K562 (cell line): ENCODE data around the gene CCNL2. TPM values are rescaled to one million over a fixed set of nuclear protein-coding genes. Genes with fewer than 3 reads are reported as not detected.

ENCODE experiments used
- ATAC-seq: fragments of 200-7000 bp; cut with Tn5 transposase; 3 replicates; pipeline ENCODE4 v1.9.1; 2020; ENCODE audit warnings: moderate library complexity
- BruUV-seq: library from RNA; stranded (reverse); fragments of 400-500 nt; replicated peaks from 2 replicates; lab custom pipeline; 2021; lab: Mats Ljungman, UMichigan
- CTCF ChIA-PET: fragments of 300-600 bp; formaldehyde crosslinking; extraction: SDS; loops from one replicate; lab custom pipeline; 2021; ENCODE audit warnings: low intra/inter-chr PET ratio; lab: Yijun Ruan, JAX
- POLR2A ChIA-PET: fragments of 300-600, 350-650 bp; sonication (Branson Sonifier 250); formaldehyde crosslinking; extraction: SDS; loops from one replicate; lab custom pipeline; 2021; ENCODE audit warnings: antibody characterized with exemption, inconsistent platforms; lab: Yijun Ruan, JAX
- DNase-seq, 4 experiments: peaks; one replicate each; pipeline versions ENCODE4 v3.0.0 to v3.0.0-alpha.2; 2011 to 2018; ENCODE audit warnings: low spot score in 3 of 4, mixed read lengths in 3 of 4; ENCODE audit errors: extremely low read depth in 1 of 4
- FAIRE-seq: peaks from 2 replicates; lab custom pipeline; 2011; peaks lifted over from hg19 to GRCh38; lab: Jason Lieb, UNC
- H2AFZ ChIP-seq: 2 replicates; pipeline ENCODE4 v1.6.0; 2011; ENCODE audit warnings: low read depth, low read length, control low read depth, inconsistent platforms
- H3K27ac ChIP-seq: fragments of 200-600 bp; 3 replicates; pipeline ENCODE4 v1.8.0; 2011; ENCODE audit warnings: low read depth, mild to moderate bottlenecking, control low read depth, inconsistent platforms, low read length, moderate library complexity, mixed read lengths; ENCODE audit errors: extremely low read depth
- H3K27me3 ChIP-seq, 2 experiments: fragments of 300-600 bp in 1 of 2; 2 replicates in 1 of 2; 3 replicates in 1 of 2; pipeline versions ENCODE4 v1.6.0 to v1.8.0; 2011; ENCODE audit warnings: inconsistent platforms in 2 of 2, low read length in 2 of 2, mild to moderate bottlenecking in 1 of 2, mixed read lengths in 1 of 2, moderate library complexity in 1 of 2; ENCODE audit not compliant: control insufficient read depth in 2 of 2, insufficient read depth in 2 of 2
- H3K36me3 ChIP-seq: fragments of 300-600 bp; 3 replicates; pipeline ENCODE4 v1.8.0; 2011; ENCODE audit warnings: mild to moderate bottlenecking, low read length, inconsistent platforms; ENCODE audit not compliant: control insufficient read depth, insufficient read depth
- H3K4me1 ChIP-seq, 2 experiments: fragments of 200-600 bp in 1 of 2; replicated peaks in 1 of 2; 2 replicates in 1 of 2; 3 replicates in 1 of 2; pipeline versions ENCODE4 v1.5.1 to v1.8.0; 2011; ENCODE audit warnings: inconsistent platforms in 2 of 2, low read length in 2 of 2, mild to moderate bottlenecking in 1 of 2, mixed read lengths in 1 of 2, moderate library complexity in 1 of 2; ENCODE audit not compliant: control insufficient read depth in 2 of 2, insufficient read depth in 2 of 2
- H3K4me2 ChIP-seq: 2 replicates; pipeline ENCODE4 v1.6.1; 2011; ENCODE audit warnings: low read length, control low read depth, inconsistent platforms, mixed read lengths; ENCODE audit not compliant: insufficient read depth
- H3K4me3 ChIP-seq: fragments of 200-600 bp; sonication (generic), shearing (Covaris generic); 2 replicates; pipeline ENCODE4 v1.5.1; 2016; ENCODE audit warnings: control low read depth, inconsistent platforms
- H3K79me2 ChIP-seq: fragments of 200-600 bp; 3 replicates; pipeline ENCODE4 v1.8.0; 2011; ENCODE audit warnings: low read length, inconsistent platforms; ENCODE audit not compliant: control insufficient read depth, insufficient read depth
- H3K9ac ChIP-seq, 2 experiments: 2 replicates each; pipeline versions ENCODE4 v1.6.0 to v1.6.1; 2011; ENCODE audit warnings: low read depth in 2 of 2, low read length in 2 of 2, control low read depth in 1 of 2, inconsistent platforms in 1 of 2, mild to moderate bottlenecking in 1 of 2, mixed read lengths in 1 of 2; ENCODE audit not compliant: insufficient read depth in 1 of 2
- H3K9me1 ChIP-seq: one replicate; pipeline ENCODE4 v1.6.0; 2011; ENCODE audit warnings: inconsistent platforms, mild to moderate bottlenecking, low read length, moderate library complexity; ENCODE audit not compliant: control insufficient read depth, insufficient read depth
- H3K9me3 ChIP-seq: replicated peaks from 2 replicates; pipeline ENCODE4 v1.5.1; 2011; ENCODE audit warnings: low read depth, low read length, inconsistent platforms; ENCODE audit not compliant: control insufficient read depth, insufficient read depth
- H4K20me1 ChIP-seq: replicated peaks from 2 replicates; pipeline ENCODE4 v1.6.1; 2011; ENCODE audit warnings: low read length, inconsistent platforms, mixed read lengths; ENCODE audit not compliant: control insufficient read depth, insufficient read depth
- ADNP ChIP-seq: fragments of 200-800 bp; sonication (Bioruptor generic); IDR thresholded peaks from 2 replicates; pipeline ENCODE4 v1.6.1; 2016; ENCODE audit warnings: missing genetic modification characterization, missing compliant biosample characterization
- BRD9 ChIP-seq: fragments of 450-650 bp; IDR thresholded peaks from 2 replicates; pipeline ENCODE4 v1.6.1; 2018; ENCODE audit warnings: low read depth; ENCODE audit not compliant: partially characterized antibody
- CEBPG ChIP-seq, 3 experiments: fragments of 200-800 bp in 1 of 3; sonication (Bioruptor generic) in 1 of 3; sonication (generic) in 1 of 3; formaldehyde crosslinking in 1 of 3; IDR thresholded peaks in 2 of 3; conservative IDR thresholded peaks in 1 of 3; 2 replicates each; pipeline versions ENCODE4 v1.6.1 to v1.8.0; 2016 to 2022; ENCODE audit warnings: missing compliant biosample characterization in 2 of 3, missing genetic modification characterization in 2 of 3, mild to moderate bottlenecking in 1 of 3, missing genetic modification reagents in 1 of 3
- E2F3 ChIP-seq: fragments of 250-450 bp; sonication (Bioruptor Pico); IDR thresholded peaks from 2 replicates; pipeline ENCODE4 v1.4.0; 2020; ENCODE audit warnings: mild to moderate bottlenecking
- FOXO4 ChIP-seq: fragments of 450-650 bp; formaldehyde crosslinking; IDR thresholded peaks from 2 replicates; pipeline ENCODE4 v1.4.0; 2020; ENCODE audit warnings: mild to moderate bottlenecking, moderate library complexity
- HMBOX1 ChIP-seq: sonication (generic); IDR thresholded peaks from 2 replicates; pipeline ENCODE4 v1.6.1; 2016
- MAFG ChIP-seq: fragments of 450-650 bp; conservative IDR thresholded peaks from 2 replicates; pipeline ENCODE4 v1.6.1; 2016; ENCODE audit warnings: missing genetic modification characterization, missing compliant biosample characterization
- NR2F6 ChIP-seq: fragments of 450-650 bp; formaldehyde crosslinking; IDR thresholded peaks from 2 replicates; pipeline ENCODE4 v1.4.0; 2020; ENCODE audit warnings: mild to moderate bottlenecking
- SP1 ChIP-seq: sonication (generic); formaldehyde crosslinking; IDR thresholded peaks from 2 replicates; pipeline ENCODE4 v1.8.1; 2022; ENCODE audit warnings: mild to moderate bottlenecking, missing genetic modification reagents
- ZNF407 ChIP-seq: fragments of 450-650 bp; IDR thresholded peaks from 2 replicates; pipeline ENCODE4 v1.6.1; 2016; ENCODE audit warnings: low read depth
- WGBS: fragments of 100-300 bp; shearing (Covaris generic); methylation state at CpG from one replicate; pipeline ENCODE4 v1.1.6; 2016; ENCODE audit warnings: low coverage, mixed read lengths; ENCODE audit not compliant: insufficient coverage; ENCODE audit errors: missing lambda C conversion rate; 5-methylcytosine and 5-hydroxymethylcytosine counted together
- in situ Hi-C: fragments of 300-500 bp; cut with MboI; formaldehyde crosslinking; loops from 4 replicates; pipeline ENCODE4 v1.15.0; 2018; ENCODE audit warnings: inconsistent platforms, mixed read lengths
- intact Hi-C: fragments of 100-400 bp; cut with micrococcal nuclease; formaldehyde crosslinking; loops from 2 replicates; pipeline ENCODE4 v1.14.2; 2022
- polyA plus RNA-seq, 8 experiments: library from polyadenylated mRNA; depleted of rRNA in 4 of 8; stranded (reverse) in 5 of 8; unstranded in 3 of 8; fragments of >200 nt; fragmentation: Nextera tagmentation in 2 of 8; fragmentation: Illumina TruSeq in 1 of 8; extraction: Ambion mirVana in 2 of 8; extraction: Trizol in 1 of 8; gene quantifications; 2 replicates each; pipeline versions ENCODE4 v1.2.1 to v1.2.3, GENCODE V29; 2011 to 2014; ENCODE audit warnings: inconsistent platforms in 1 of 8, missing spikeins in 1 of 8
- total RNA-seq, 7 experiments: library from RNA; depleted of rRNA in 6 of 7; stranded (reverse); fragments of >200 nt in 6 of 7; fragmentation: Illumina TruSeq in 2 of 7; extraction: Trizol in 2 of 7; gene quantifications; 2 replicates each; pipeline versions ENCODE4 v1.2.1 to v1.2.3, GENCODE V29; 2011 to 2021; ENCODE audit warnings: low replicate concordance in 1 of 7

The CCNL2 gene
- total and polyA plus RNA-seq, 9 of the 15 experiments (the other 6 are each of a cell fraction or from before 2014, with no cell fraction given) = 2.8 to 287 (median 94.5) TPM

GRCh38 chr1:1398677-1399186 lies 403 bp downstream of the CCNL2 start:
- CTCF ChIA-PET = interaction anchor here (1.4 kb wide), 1 partner anchor 42 kb away, joined by 3 read pairs; no protein-coding TSS in a partner anchor
- WGBS = under 1% methylated on average over 42 of the region's 54 CpGs
- DNase-seq = peak in 2 of 4 experiments; percentile 73
- TF ChIP-seq ADNP (tag) = no peak
- no peak for TF ChIP-seq BRD9
- TF ChIP-seq E2F3 = no peak
- no peak for TF ChIP-seq SP1 (CRISPR knock-in tag)
- TF ChIP-seq HMBOX1 = no peak
- TF ChIP-seq CEBPG (CRISPR knock-in tag; IDR thresholded peaks at IDR 0.05) = no peak
- no peak for TF ChIP-seq CEBPG (tag; conservative IDR thresholded peaks at IDR 0.05 in 1 of 2, IDR thresholded peaks at IDR 0.05 in 1 of 2)
- no peak for TF ChIP-seq ZNF407
- no peak for TF ChIP-seq MAFG (tag)
- TF ChIP-seq FOXO4 (CRISPR knock-in tag) = peak; percentile 83; the same call in 1 of the 2 replicates
- TF ChIP-seq NR2F6 (CRISPR knock-in tag) = no peak

More at GRCh38 chr1:1398677-1399186, 403 bp downstream of the CCNL2 start:
- no TSS peak for BruUV-seq
- H3K9me1 ChIP-seq = peaks cover 8% of the 10 kb centered on the region
- POLR2A ChIA-PET = interaction anchor here (0.7 to 5.2 kb wide), 17 partner anchors 9 to 440 kb away, joined by 3 to 58 read pairs (median 4); partner anchors contain the start of genes ANKRD65, AURKAIP1 and MRPL20
- intact Hi-C loops = loop anchor here (1.0 to 10.0 kb wide), 2 partner anchors 23 to 116 kb away; partner anchors contain the start of genes ATAD3A and AURKAIP1
- H3K4me3 ChIP-seq = peak overlapping the region; percentile 100
- peaks cover 19 to 43% of the 10 kb centered on the region in 2 experiments for H3K4me1 ChIP-seq
- H3K27me3 ChIP-seq = no peaks in the 10 kb centered on the region
- peaks cover 14% of the 10 kb centered on the region for H4K20me1 ChIP-seq
- H3K27ac ChIP-seq = peak overlapping the region; percentile 98
- peak overlapping the region; percentile 96 to 100 for H3K9ac ChIP-seq
- ATAC-seq (peak; percentile 0; the same call in 2 of the 3 replicates), FAIRE-seq (no peak)
- peaks cover 76% of the 10 kb centered on the region for H3K36me3 ChIP-seq
- H3K4me2 ChIP-seq = peak overlapping the region; percentile 98
- no peaks in the 10 kb centered on the region for H3K9me3 ChIP-seq
- peaks cover 76% of the 10 kb centered on the region for H3K79me2 ChIP-seq
- in situ Hi-C loops = no loop called here
- H2AFZ ChIP-seq = peak overlapping the region; percentile 89
